Upper lobe of left lung (tissue), 6 donors: ENCODE measurements around the gene RABL2A. TPM values are rescaled to one million over a fixed set of nuclear protein-coding genes. Genes with fewer than 3 reads are reported as not detected.
"Not testable (repeated sequence)": the region's sequence is repeated elsewhere in the genome, so short reads cannot be mapped to it uniquely, and the experiment has no call there.

Experiments used
- ATAC-seq, 2 donors: fragments of 200-7000 bp; cut with Tn5 transposase; one replicate each; pipeline ENCODE4 v1.9.1; 2022; ENCODE audit warnings: mild to moderate bottlenecking in 2 of 2, moderate library complexity in 2 of 2; ENCODE audit not compliant: low FRiP score in 2 of 2
- DNase-seq, 2 donors: peaks; one replicate each; pipeline ENCODE4 v3.0.0-alpha.2; 2019 to 2020
- H3K27ac ChIP-seq, 4 donors: fragments of 200-600 bp; sonication (generic); one replicate each; pipeline ENCODE4 v1.5.1; 2016 to 2019
- H3K27me3 ChIP-seq, 4 donors: fragments of 200-600 bp; sonication (generic); one replicate each; pipeline ENCODE4 v1.5.1; 2017 to 2019
- H3K36me3 ChIP-seq, 4 donors: fragments of 200-600 bp; sonication (generic); one replicate each; pipeline ENCODE4 v1.5.1; 2016 to 2019
- H3K4me1 ChIP-seq, 4 donors: fragments of 200-600 bp; sonication (generic); one replicate each; pipeline ENCODE4 v1.5.1; 2018 to 2019
- H3K4me3 ChIP-seq, 4 donors: fragments of 200-600 bp; sonication (generic); one replicate each; pipeline ENCODE4 v1.5.1; 2017 to 2019; ENCODE audit warnings: mild to moderate bottlenecking in 2 of 4, moderate library complexity in 1 of 4
- H3K9me3 ChIP-seq, 4 donors: fragments of 200-600 bp; sonication (generic); one replicate each; pipeline ENCODE4 v1.5.1; 2018 to 2019
- EP300 ChIP-seq, 4 donors: sonication (generic); formaldehyde crosslinking; IDR thresholded peaks; one replicate each; pipeline ENCODE4 v1.5.1; 2017; ENCODE audit warnings: antibody characterized with exemption in 4 of 4, control low read depth in 2 of 4
- POLR2A ChIP-seq, 4 donors: fragments of 450-650 bp; IDR thresholded peaks; one replicate each; pipeline ENCODE4 v1.5.1; 2016 to 2017; ENCODE audit warnings: antibody characterized with exemption in 4 of 4, mild to moderate bottlenecking in 2 of 4
- POLR2AphosphoS5 ChIP-seq, 2 donors: sonication (generic); formaldehyde crosslinking; IDR thresholded peaks; one replicate each; pipeline ENCODE4 v1.5.1; 2017; ENCODE audit warnings: antibody characterized with exemption in 2 of 2
- WGBS, 2 donors: methylation state at CpG; one replicate each; pipeline ENCODE4 v1.1.5; 2017 to 2018; 5-methylcytosine and 5-hydroxymethylcytosine counted together
- total RNA-seq, 6 donors: library from RNA; depleted of rRNA in 4 of 6; stranded (reverse); fragments of >200 nt in 4 of 6; gene quantifications; one replicate each; pipeline versions ENCODE4 v1.1.0 to v1.2.1, GENCODE V29; 2016 to 2021
- TF ChIP-seq, protein P1 (sequence below), 6 experiments: fragments of 450-650 bp in 4 of 6; fragments of 200-600 bp in 2 of 6; sonication (generic) in 2 of 6; IDR thresholded peaks; one replicate each; pipeline ENCODE4 v1.5.1; 2016 to 2019; ENCODE audit warnings: antibody characterized with exemption in 6 of 6
- donor health status: DM: no; HTN: no; CAD: no; lungs with moderate emphysema.
- donor health status: DM: no; HTN: yes; CAD: no; lungs with severe emphysema.

The RABL2A gene
- total RNA-seq, 6 donors from 2014 or later = 16.3 to 61.8 (median 23.0) TPM

DNA sequence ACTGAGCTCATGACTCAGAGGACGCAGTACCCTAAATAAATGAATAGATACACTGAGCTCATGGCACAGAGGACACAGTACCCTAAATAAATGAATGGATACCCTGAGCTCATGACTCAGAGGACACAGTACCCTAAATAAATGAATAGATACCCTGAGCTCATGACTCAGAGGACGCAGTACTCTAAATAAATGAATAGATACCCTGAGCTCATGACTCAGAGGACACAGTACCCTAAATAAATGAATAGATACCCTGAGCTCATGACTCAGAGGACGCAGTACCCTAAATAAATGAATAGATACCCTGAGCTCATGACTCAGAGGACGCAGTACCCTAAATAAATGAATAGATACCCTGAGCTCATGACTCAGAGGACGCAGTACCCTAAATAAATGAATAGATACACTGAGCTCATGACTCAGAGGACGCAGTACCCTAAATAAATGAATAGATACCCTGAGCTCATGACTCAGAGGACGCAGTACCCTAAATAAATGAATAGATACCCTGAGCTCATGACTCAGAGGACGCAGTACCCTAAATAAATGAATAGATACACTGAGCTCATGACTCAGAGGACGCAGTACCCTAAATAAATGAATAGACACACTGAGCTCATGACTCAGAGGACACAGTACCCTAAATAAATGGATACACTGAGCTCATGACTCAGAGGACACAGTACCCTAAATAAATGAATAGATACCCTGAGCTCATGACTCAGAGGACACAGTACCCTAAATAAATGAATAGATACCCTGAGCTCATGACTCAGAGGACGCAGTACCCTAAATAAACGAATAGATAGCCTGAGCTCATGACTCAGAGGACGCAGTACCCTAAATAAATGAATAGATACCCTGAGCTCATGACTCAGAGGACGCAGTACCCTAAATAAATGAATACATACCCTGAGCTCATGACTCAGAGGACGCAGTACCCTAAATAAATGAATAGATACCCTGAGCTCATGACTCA, 24.1 kb downstream of the RABL2A start:
- H3K4me1 ChIP-seq = not testable (repeated sequence)

GRCh38 chr2:113652599-113652998, 25.5 kb downstream of the RABL2A start:
- not testable (repeated sequence) for H3K9me3 ChIP-seq, DNase-seq, H3K4me3 ChIP-seq, H3K27ac ChIP-seq, H3K4me1 ChIP-seq, H3K27me3 ChIP-seq, ATAC-seq, H3K36me3 ChIP-seq
- WGBS, 2 donors = 100% methylated on average over 1 of the region's 3 CpGs; no CpG with 5 or more reads in 1 of the 2 donors

More for the DNA sequence above, 24.1 kb downstream of the RABL2A start:
- not testable (repeated sequence) for H3K9me3 ChIP-seq, ATAC-seq, H3K27ac ChIP-seq, H3K4me3 ChIP-seq, H3K27me3 ChIP-seq, H3K36me3 ChIP-seq, DNase-seq
- 72 to 77% methylated on average over 3 to 6 of the region's 14 CpGs for WGBS, 2 donors

- H3K4me1 ChIP-seq, H3K27ac ChIP-seq, H3K9me3 ChIP-seq, ATAC-seq, H3K27me3 ChIP-seq, H3K36me3 ChIP-seq: not testable (repeated sequence)
- H3K4me3 ChIP-seq = peak overlapping the region in 1 of 4 donors; percentile 6
- peak in 1 of 2 donors; percentile 34 for DNase-seq
- 81 to 83% methylated on average over 23 to 26 of the region's 27 CpGs for WGBS, 2 donors
These were observed 29.1 kb downstream of the RABL2A start for GRCh38 chr2:113656031-113656624.

DNA sequence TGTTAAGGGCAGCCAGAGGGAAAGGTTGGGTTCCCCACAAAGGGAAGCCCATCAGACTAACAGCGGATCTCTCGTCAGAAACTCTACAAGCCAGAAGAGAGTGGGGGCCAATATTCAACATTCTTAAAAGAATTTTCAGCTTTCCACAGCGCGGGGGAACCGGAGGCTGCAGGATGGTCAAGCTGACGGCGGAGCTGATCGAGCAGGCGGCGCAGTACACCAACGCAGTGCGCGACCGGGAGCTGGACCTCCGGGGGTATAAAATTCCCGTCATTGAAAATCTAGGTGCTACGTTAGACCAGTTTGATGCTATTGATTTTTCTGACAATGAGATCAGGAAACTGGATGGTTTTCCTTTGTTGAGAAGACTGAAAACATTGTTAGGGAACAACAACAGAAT, 30.7 kb downstream of the RABL2A start:
- H3K9me3 ChIP-seq, H3K27me3 ChIP-seq, H3K36me3 ChIP-seq, ATAC-seq, H3K4me1 ChIP-seq, H3K27ac ChIP-seq, H3K4me3 ChIP-seq: not testable (repeated sequence)
- peak in 1 of 2 donors; percentile 48 for DNase-seq
- WGBS, 2 donors = 92 to 96% methylated on average over 17 of the region's 17 CpGs

DNA sequence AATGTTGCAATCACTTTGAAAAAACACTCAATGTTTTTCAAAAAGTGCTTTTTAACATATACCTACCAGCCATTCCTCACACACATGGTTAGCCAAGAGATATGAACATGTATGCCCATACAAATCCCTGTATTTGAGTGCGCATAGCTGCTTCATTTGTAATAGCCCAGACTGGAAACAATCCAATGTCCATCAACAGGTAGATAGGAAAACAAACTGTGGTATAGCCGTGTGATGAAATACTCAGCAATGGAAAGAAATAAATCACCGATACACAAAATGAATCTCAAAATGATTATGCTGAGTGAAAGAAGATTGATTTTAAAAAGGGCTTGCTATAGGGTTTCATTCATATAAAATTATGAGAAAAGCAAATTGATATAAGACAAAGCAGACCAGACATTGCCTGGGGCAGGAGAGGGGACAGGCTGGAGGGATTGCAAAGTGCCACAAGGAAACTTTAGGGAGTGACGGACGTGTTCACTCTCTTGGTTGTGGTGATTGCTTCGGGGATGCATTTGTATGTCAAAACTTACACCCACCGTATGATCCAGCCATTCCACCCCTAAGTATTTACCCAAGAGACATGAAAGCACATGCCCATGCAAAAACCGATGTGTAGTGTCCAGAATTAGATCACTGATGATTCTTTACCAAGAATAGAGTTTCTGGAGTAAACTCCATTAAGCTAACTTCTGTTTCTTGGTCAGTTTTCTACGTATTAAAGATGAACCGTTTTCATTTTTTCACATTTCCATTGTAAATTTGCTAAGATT, 36.4 kb downstream of the RABL2A start:
- not testable (repeated sequence) for H3K27me3 ChIP-seq, H3K9me3 ChIP-seq, H3K27ac ChIP-seq, H3K4me1 ChIP-seq, ATAC-seq, H3K36me3 ChIP-seq, DNase-seq, H3K4me3 ChIP-seq
- WGBS, 2 donors = 85 to 89% methylated on average over 10 of the region's 10 CpGs

- DNase-seq (peak in 1 of 2 donors; percentile 57), ATAC-seq (peak; percentile 31 to 89)
- H3K36me3 ChIP-seq, H3K4me1 ChIP-seq, H3K27ac ChIP-seq, H3K4me3 ChIP-seq, H3K27me3 ChIP-seq, H3K9me3 ChIP-seq: not testable (repeated sequence)
- WGBS, 2 donors = 66 to 76% methylated on average over 6 of the region's 6 CpGs
These were observed 37.9 kb downstream of the RABL2A start for GRCh38 chr2:113664761-113665533.

- DNase-seq = not testable (repeated sequence)
- 94% methylated on average over 19 to 21 of the region's 21 CpGs for WGBS, 2 donors
These were observed 41.9 kb downstream of the RABL2A start for GRCh38 chr2:113669013-113669412.

DNA sequence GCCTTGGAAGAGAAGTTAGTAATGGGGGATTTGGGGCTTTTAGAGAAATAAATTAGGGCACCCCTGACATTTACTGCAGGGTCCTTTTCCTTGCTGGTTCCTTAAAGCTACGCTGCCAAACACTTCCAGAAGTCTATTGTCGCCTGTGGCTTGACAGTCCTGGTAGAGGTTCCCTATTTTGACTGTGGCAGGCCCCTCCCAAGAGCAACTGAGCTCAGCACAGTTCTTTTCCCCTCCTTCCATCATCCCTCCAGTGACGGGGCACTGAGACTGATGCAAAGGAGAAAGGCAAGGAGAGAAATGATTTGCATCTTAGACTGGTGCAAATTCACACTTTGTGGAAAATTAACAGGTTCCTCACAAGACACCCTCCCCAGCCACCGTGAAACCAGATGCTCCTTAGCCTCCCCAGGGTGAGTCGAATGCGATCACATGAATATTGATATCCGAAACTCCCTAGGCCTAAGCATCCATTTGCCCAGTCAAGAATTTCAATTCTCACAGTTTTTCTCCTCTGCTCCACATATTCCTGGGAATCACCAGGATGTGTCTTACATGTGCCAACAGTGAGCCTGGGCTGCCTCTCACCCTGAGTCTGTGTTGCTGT, 45.4 kb downstream of the RABL2A start:
- no peaks in the 10 kb centered on the region for H3K9me3 ChIP-seq
- H3K4me3 ChIP-seq = no peak overlapping the region
- no peak overlapping the region for H3K27ac ChIP-seq
- peaks cover 0 to 8% (median 0%) of the 10 kb centered on the region in 4 donors for H3K4me1 ChIP-seq
- no peaks in the 10 kb centered on the region for H3K36me3 ChIP-seq
- 75 to 82% methylated on average over 7 of the region's 7 CpGs for WGBS, 2 donors
- no peaks in the 10 kb centered on the region for H3K27me3 ChIP-seq
- ATAC-seq (peak in 1 of 2 donors; percentile 47), DNase-seq (no peak)
- TF ChIP-seq POLR2A (IDR thresholded peaks at IDR 0.05) (no peak), POLR2AphosphoS5 (IDR thresholded peaks at IDR 0.05) (no peak), EP300 (IDR thresholded peaks at IDR 0.05) (no peak)
- TF ChIP-seq, protein P1, sequence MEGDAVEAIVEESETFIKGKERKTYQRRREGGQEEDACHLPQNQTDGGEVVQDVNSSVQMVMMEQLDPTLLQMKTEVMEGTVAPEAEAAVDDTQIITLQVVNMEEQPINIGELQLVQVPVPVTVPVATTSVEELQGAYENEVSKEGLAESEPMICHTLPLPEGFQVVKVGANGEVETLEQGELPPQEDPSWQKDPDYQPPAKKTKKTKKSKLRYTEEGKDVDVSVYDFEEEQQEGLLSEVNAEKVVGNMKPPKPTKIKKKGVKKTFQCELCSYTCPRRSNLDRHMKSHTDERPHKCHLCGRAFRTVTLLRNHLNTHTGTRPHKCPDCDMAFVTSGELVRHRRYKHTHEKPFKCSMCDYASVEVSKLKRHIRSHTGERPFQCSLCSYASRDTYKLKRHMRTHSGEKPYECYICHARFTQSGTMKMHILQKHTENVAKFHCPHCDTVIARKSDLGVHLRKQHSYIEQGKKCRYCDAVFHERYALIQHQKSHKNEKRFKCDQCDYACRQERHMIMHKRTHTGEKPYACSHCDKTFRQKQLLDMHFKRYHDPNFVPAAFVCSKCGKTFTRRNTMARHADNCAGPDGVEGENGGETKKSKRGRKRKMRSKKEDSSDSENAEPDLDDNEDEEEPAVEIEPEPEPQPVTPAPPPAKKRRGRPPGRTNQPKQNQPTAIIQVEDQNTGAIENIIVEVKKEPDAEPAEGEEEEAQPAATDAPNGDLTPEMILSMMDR (IDR thresholded peaks at IDR 0.05) = no peak

More at GRCh38 chr2:113669013-113669412, 41.9 kb downstream of the RABL2A start:
- not testable (repeated sequence) for ATAC-seq, H3K27ac ChIP-seq, H3K4me1 ChIP-seq, H3K9me3 ChIP-seq, H3K36me3 ChIP-seq, H3K4me3 ChIP-seq, H3K27me3 ChIP-seq
